Choroid plexus epithelial cell (primary cell): ENCODE results near the gene MEF2A.
A peak's percentile ranks its signal among the peaks of the same experiment; 100 is the strongest.

Experiments used
- DNase-seq: peaks from one replicate; pipeline ENCODE4 v3.0.0-alpha.2; 2010; ENCODE audit warnings: low read depth
- H3K4me3 ChIP-seq: 2 replicates; pipeline ENCODE4 v1.5.1; 2011; ENCODE audit warnings: low read depth, mild to moderate bottlenecking, control low read depth, low read length, moderate library complexity
- TF ChIP-seq, protein P1 (sequence below): conservative IDR thresholded peaks from 2 replicates; pipeline ENCODE4 v1.5.1; 2011; ENCODE audit warnings: low read depth, mild to moderate bottlenecking, control low read depth, inconsistent platforms, low read length, moderate library complexity

The MEF2A gene

GRCh38 chr15:99635145-99635544 lies 69.4 kb downstream of the MEF2A start:
- no peak overlapping the region for H3K4me3 ChIP-seq
- DNase-seq: no peak
- TF ChIP-seq, protein P1, sequence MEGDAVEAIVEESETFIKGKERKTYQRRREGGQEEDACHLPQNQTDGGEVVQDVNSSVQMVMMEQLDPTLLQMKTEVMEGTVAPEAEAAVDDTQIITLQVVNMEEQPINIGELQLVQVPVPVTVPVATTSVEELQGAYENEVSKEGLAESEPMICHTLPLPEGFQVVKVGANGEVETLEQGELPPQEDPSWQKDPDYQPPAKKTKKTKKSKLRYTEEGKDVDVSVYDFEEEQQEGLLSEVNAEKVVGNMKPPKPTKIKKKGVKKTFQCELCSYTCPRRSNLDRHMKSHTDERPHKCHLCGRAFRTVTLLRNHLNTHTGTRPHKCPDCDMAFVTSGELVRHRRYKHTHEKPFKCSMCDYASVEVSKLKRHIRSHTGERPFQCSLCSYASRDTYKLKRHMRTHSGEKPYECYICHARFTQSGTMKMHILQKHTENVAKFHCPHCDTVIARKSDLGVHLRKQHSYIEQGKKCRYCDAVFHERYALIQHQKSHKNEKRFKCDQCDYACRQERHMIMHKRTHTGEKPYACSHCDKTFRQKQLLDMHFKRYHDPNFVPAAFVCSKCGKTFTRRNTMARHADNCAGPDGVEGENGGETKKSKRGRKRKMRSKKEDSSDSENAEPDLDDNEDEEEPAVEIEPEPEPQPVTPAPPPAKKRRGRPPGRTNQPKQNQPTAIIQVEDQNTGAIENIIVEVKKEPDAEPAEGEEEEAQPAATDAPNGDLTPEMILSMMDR: no peak

DNA sequence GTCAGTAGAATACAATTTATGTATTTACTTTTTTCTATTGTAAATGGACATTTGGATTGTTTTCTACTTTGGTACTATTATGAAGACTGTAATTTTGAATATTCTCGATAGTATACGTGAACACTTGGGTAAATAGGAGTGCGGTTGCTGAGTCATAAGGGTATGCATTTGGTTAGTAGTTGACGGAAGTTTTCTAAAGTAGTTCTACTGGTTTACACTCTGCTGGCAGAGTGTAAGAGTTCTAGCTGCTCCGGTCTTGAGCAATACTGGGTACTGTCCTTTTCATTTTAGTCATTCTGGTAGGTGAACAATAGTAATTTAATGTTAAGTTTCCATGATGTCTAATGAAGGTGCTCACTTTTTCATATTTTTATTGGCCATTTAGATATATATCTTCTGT lies 70.0 kb downstream of the MEF2A start:
- no peak overlapping the region for H3K4me3 ChIP-seq
- DNase-seq: no peak
- TF ChIP-seq, protein P1: no peak

- no peak overlapping the region for H3K4me3 ChIP-seq
- DNase-seq: no peak
- TF ChIP-seq, protein P1: no peak
Observed at GRCh38 chr15:99644913-99645542, 79.2 kb downstream of the MEF2A start.

DNA sequence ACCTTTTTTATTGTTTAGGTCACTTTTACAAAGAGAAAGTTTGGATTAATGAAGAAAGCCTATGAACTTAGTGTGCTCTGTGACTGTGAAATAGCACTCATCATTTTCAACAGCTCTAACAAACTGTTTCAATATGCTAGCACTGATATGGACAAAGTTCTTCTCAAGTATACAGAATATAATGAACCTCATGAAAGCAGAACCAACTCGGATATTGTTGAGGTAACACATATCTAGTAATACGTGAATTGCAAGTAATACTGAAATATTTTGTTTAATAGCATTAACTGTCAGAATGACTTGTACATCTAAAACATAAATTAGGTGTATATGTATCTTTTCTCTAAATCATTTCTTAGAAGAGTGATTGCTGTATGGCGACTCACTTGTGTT lies 79.8 kb downstream of the MEF2A start:
- TF ChIP-seq, protein P1: no peak
- no peak overlapping the region for H3K4me3 ChIP-seq
- no peak for DNase-seq

GRCh38 chr15:99645951-99646350 lies 80.2 kb downstream of the MEF2A start:
- TF ChIP-seq, protein P1: no peak
- DNase-seq: no peak
- H3K4me3 ChIP-seq: no peak overlapping the region

- H3K4me3 ChIP-seq: no peak overlapping the region
- DNase-seq: peak; percentile 43
- TF ChIP-seq, protein P1: no peak
Observed at GRCh38 chr15:99651023-99651807, 85.4 kb downstream of the MEF2A start.

GRCh38 chr15:99656205-99656604 lies 90.4 kb downstream of the MEF2A start:
- TF ChIP-seq, protein P1: no peak
- H3K4me3 ChIP-seq: no peak overlapping the region
- no peak for DNase-seq
